Calu3 (cell line): Measurements from ENCODE around the gene COX6B1. TPM values are rescaled to one million over a fixed set of nuclear protein-coding genes. Genes with fewer than 3 reads are reported as not detected.
"Not testable (repeated sequence)": the region's sequence is repeated elsewhere in the genome, so short reads cannot be mapped to it uniquely, and the experiment has no call there.

Source experiments
- BruUV-seq: library from RNA; stranded (reverse); fragments of 400-500 nt; replicated peaks from 2 replicates; lab custom pipeline; 2021; lab: Mats Ljungman, UMichigan
- CTCF ChIA-PET: fragments of 300-600 bp; sonication (Branson Sonifier 250); formaldehyde crosslinking; loops from one replicate; lab custom pipeline; 2022; ENCODE audit warnings: antibody characterized with exemption; lab: Charles Lee
- DNase-seq: peaks from one replicate; pipeline ENCODE4 v3.0.0; 2022
- H3K27ac Mint-ChIP-seq: one replicate; pipeline ENCODE4 v1.8.0; 2022; ENCODE audit warnings: mixed read lengths; ENCODE audit not compliant: unreplicated experiment
- H3K27me3 Mint-ChIP-seq: one replicate; pipeline ENCODE4 v1.8.0; 2022; ENCODE audit warnings: mixed read lengths; ENCODE audit not compliant: unreplicated experiment
- H3K36me3 Mint-ChIP-seq: one replicate; pipeline ENCODE4 v1.8.0; 2022; ENCODE audit warnings: mild to moderate bottlenecking, moderate library complexity, mixed read lengths; ENCODE audit not compliant: insufficient read depth, unreplicated experiment
- H3K4me1 Mint-ChIP-seq: one replicate; pipeline ENCODE4 v1.8.0; 2022; ENCODE audit warnings: mild to moderate bottlenecking, low read depth, mixed read lengths; ENCODE audit not compliant: unreplicated experiment
- H3K4me3 Mint-ChIP-seq: one replicate; pipeline ENCODE4 v1.8.0; 2022; ENCODE audit warnings: mild to moderate bottlenecking, low read depth, moderate library complexity, mixed read lengths; ENCODE audit not compliant: unreplicated experiment
- H3K9me3 Mint-ChIP-seq: one replicate; pipeline ENCODE4 v1.8.0; 2022; ENCODE audit warnings: low read depth, mixed read lengths; ENCODE audit not compliant: unreplicated experiment
- CTCF ChIP-seq: fragments of 200-600 bp; IDR thresholded peaks from one replicate; pipeline ENCODE4 v1.8.0; 2022; ENCODE audit warnings: antibody characterized with exemption; ENCODE audit not compliant: unreplicated experiment
- intact Hi-C: fragments of 100-400 bp; cut with micrococcal nuclease; formaldehyde crosslinking; loops from one replicate; pipeline ENCODE4 v1.10.0; 2022; ENCODE audit not compliant: unreplicated experiment
- total RNA-seq: library from RNA; stranded (reverse); gene quantifications from 2 replicates; pipeline ENCODE4 v1.2.3, GENCODE V29; 2022

COX6B1 gene
- total RNA-seq, 1 experiment from 2014 or later, result 497 TPM

- TF ChIP-seq CTCF, result no peak
- CTCF ChIA-PET, result interaction anchor here (1.3 kb wide), 2 partner anchors 25 to 32 kb away, joined by 3 to 8 read pairs; partner anchors contain the start of gene HAUS5
- peaks cover 15% of the 10 kb centered on the region for H3K4me1 Mint-ChIP-seq
- H3K36me3 Mint-ChIP-seq, result peaks cover 47% of the 10 kb centered on the region
- H3K27ac Mint-ChIP-seq, result no peak overlapping the region
- peak; percentile 96 for DNase-seq
- H3K9me3 Mint-ChIP-seq, result no peaks in the 10 kb centered on the region
- intact Hi-C loops, result no loop called here
- peaks cover 8% of the 10 kb centered on the region for H3K27me3 Mint-ChIP-seq
- no TSS peak for BruUV-seq
- H3K4me3 Mint-ChIP-seq, result peak overlapping the region; percentile 79
Measured at GRCh38 chr19:35644206-35644986, 3.7 kb upstream of the COX6B1 start.

DNA sequence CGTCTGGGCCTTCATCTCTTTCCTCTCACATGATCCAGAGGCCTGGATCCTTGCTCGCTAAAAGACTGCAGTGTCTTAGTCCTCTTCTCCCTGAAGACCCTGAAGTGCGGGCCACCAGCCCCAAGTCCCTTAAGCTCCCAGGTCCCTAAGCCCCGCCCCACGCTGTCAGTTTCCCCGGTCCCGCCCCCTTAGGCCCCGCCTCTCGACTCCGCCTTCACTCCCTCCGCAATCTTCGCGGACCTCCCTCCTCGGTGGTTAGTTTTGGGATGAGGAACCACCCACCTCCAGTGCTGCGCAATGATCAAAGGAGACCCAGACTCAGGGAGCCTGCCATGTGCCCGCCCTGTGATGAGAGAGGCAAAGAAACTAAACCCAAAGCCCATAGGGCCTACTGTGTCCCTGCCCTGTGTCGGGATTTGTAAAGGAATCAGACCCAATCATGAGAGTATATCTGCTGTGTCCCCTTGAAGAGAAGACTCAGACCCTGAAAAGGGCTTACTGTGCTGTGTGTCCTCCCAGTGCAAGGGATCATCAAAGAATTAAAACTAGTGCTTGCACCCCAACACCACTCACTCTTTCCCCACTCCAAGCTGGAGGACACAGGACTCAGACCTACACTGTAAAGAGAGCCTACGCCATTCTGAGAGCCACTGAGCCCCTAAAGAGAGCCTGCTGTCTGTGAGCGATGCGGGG is 3.0 kb upstream of the COX6B1 start:
- no peak for TF ChIP-seq CTCF
- peak; percentile 77 for DNase-seq
- no TSS peak for BruUV-seq
- H3K4me1 Mint-ChIP-seq, result peaks cover 15% of the 10 kb centered on the region
- H3K36me3 Mint-ChIP-seq, result peaks cover 47% of the 10 kb centered on the region
- no peaks in the 10 kb centered on the region for H3K9me3 Mint-ChIP-seq
- intact Hi-C loops, result no loop called here
- peaks cover 1% of the 10 kb centered on the region for H3K27me3 Mint-ChIP-seq
- CTCF ChIA-PET, result interaction anchor here (1.3 kb wide), 1 partner anchor 24 kb away, joined by 8 read pairs; no protein-coding TSS in a partner anchor
- no peak overlapping the region for H3K27ac Mint-ChIP-seq
- peak overlapping the region; percentile 79 for H3K4me3 Mint-ChIP-seq

GRCh38 chr19:35645680-35646511 is 2.2 kb upstream of the COX6B1 start:
- CTCF ChIA-PET, result interaction anchor here (0.6 kb wide), 1 partner anchor 25 kb away, joined by 7 read pairs; no protein-coding TSS in a partner anchor
- H3K36me3 Mint-ChIP-seq, result peaks cover 48% of the 10 kb centered on the region
- no peak for TF ChIP-seq CTCF
- no peaks in the 10 kb centered on the region for H3K27me3 Mint-ChIP-seq
- DNase-seq, result no peak
- H3K27ac Mint-ChIP-seq, result no peak overlapping the region
- BruUV-seq, result no TSS peak
- peaks cover 17% of the 10 kb centered on the region for H3K4me1 Mint-ChIP-seq
- intact Hi-C loops, result no loop called here
- H3K4me3 Mint-ChIP-seq, result no peak overlapping the region
- H3K9me3 Mint-ChIP-seq, result no peaks in the 10 kb centered on the region

GRCh38 chr19:35650581-35650980 is 2.5 kb downstream of the COX6B1 start:
- H3K4me3 Mint-ChIP-seq, result no peak overlapping the region
- peaks cover 13% of the 10 kb centered on the region for H3K4me1 Mint-ChIP-seq
- TF ChIP-seq CTCF, result no peak
- H3K27ac Mint-ChIP-seq, result no peak overlapping the region
- CTCF ChIA-PET, result no interaction called here
- BruUV-seq, result no TSS peak
- H3K36me3 Mint-ChIP-seq, result peaks cover 63% of the 10 kb centered on the region
- intact Hi-C loops, result no loop called here
- no peaks in the 10 kb centered on the region for H3K9me3 Mint-ChIP-seq
- DNase-seq, result no peak
- no peaks in the 10 kb centered on the region for H3K27me3 Mint-ChIP-seq

DNA sequence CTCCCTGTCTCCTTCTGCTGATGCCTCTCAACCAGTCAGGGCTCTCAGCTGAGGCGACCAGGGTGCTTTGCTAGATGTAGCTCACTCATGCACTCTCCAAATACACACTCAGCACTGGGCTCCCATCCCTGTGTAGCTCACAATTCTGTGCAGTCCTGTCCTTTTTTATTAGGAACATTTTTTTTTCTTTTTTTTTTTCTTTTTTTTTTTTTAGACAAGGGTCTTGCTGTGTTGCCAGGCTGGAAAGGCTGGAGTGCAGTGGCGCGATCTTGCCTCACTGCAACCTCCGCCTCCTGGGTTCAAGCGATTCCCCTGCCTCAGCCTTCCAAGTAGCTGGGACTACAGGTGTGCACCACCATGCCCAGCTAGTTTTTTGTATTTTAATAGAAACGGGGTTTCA is 6.7 kb downstream of the COX6B1 start:
- Mint-ChIP-seq H3K4me1 (peaks cover 13% of the 10 kb centered on the region), H3K36me3 (peaks cover 78% of the 10 kb centered on the region)
- H3K27me3 Mint-ChIP-seq, BruUV-seq, DNase-seq, intact Hi-C loops, H3K4me3 Mint-ChIP-seq, H3K27ac Mint-ChIP-seq, H3K9me3 Mint-ChIP-seq: not testable (repeated sequence)
- CTCF ChIA-PET, result interaction anchor here (0.6 kb wide), 1 partner anchor 25 kb away, joined by 4 read pairs; no protein-coding TSS in a partner anchor
